WTC11 (cell line): ENCODE results near the gene ANXA11. TPM values are rescaled to one million over a fixed set of nuclear protein-coding genes. Genes with fewer than 3 reads are reported as not detected.
A peak's percentile ranks its signal among the peaks of the same experiment; 100 is the strongest.

Experiments used
- ATAC-seq: fragments of 200-7000 bp; cut with Tn5 transposase; 2 replicates; pipeline ENCODE4 v1.10.0; 2021; ENCODE audit warnings: mild to moderate bottlenecking, moderate library complexity
- CTCF ChIA-PET: fragments of 300-600 bp; sonication (Branson Sonifier 250); formaldehyde crosslinking; loops from one replicate; lab custom pipeline; 2021; ENCODE audit warnings: antibody characterized with exemption; lab: Charles Lee
- POLR2A ChIA-PET: fragments of 350-600 bp; sonication (Branson Sonifier 250); formaldehyde crosslinking; loops from one replicate; lab custom pipeline; 2021; ENCODE audit warnings: antibody characterized with exemption; lab: Charles Lee
- DNase-seq: peaks from one replicate; pipeline ENCODE4 v3.0.0; 2021; ENCODE audit warnings: low spot score
- H3K27ac Mint-ChIP-seq: 2 replicates; pipeline ENCODE4 v1.8.0; 2021; ENCODE audit warnings: mixed read lengths
- H3K27me3 Mint-ChIP-seq: 2 replicates; pipeline ENCODE4 v1.8.0; 2021; ENCODE audit warnings: low read depth, mild to moderate bottlenecking, moderate library complexity, mixed read lengths
- H3K36me3 Mint-ChIP-seq: 2 replicates; pipeline ENCODE4 v1.8.0; 2021; ENCODE audit warnings: mixed read lengths
- H3K4me1 Mint-ChIP-seq: 2 replicates; pipeline ENCODE4 v1.8.0; 2022; ENCODE audit warnings: mixed read lengths
- H3K4me3 Mint-ChIP-seq: 2 replicates; pipeline ENCODE4 v1.8.0; 2021; ENCODE audit warnings: mild to moderate bottlenecking, moderate library complexity, mixed read lengths
- H3K9me3 Mint-ChIP-seq: 2 replicates; pipeline ENCODE4 v1.8.0; 2021; ENCODE audit warnings: mixed read lengths
- CDX4 ChIP-seq: fragments of 250-450 bp; sonication (Bioruptor Pico); IDR thresholded peaks from 2 replicates; pipeline ENCODE4 v1.9.0; 2021; ENCODE audit warnings: moderate library complexity, mild to moderate bottlenecking, inconsistent platforms, borderline replicate concordance
- CTCF ChIP-seq: fragments of 200-600 bp; IDR thresholded peaks from 2 replicates; pipeline ENCODE4 v1.8.0; 2022; ENCODE audit warnings: antibody characterized with exemption
- ELF4 ChIP-seq: sonication (generic); formaldehyde crosslinking; IDR thresholded peaks from 2 replicates; pipeline ENCODE4 v1.8.1; 2022; ENCODE audit warnings: low read depth, mild to moderate bottlenecking, moderate library complexity, missing genetic modification reagents
- FOXJ3 ChIP-seq: sonication (generic); formaldehyde crosslinking; IDR thresholded peaks from 2 replicates; pipeline ENCODE4 v1.9.0; 2021; ENCODE audit warnings: missing genetic modification reagents, mild to moderate bottlenecking, borderline replicate concordance
- GABPB1 ChIP-seq: sonication (generic); formaldehyde crosslinking; IDR thresholded peaks from 2 replicates; pipeline ENCODE4 v1.8.1; 2023; ENCODE audit warnings: mild to moderate bottlenecking, missing genetic modification reagents
- IRF1 ChIP-seq: sonication (generic); formaldehyde crosslinking; IDR thresholded peaks from 2 replicates; pipeline ENCODE4 v1.8.0; 2023; ENCODE audit warnings: missing genetic modification reagents
- IRF2 ChIP-seq: sonication (generic); formaldehyde crosslinking; IDR thresholded peaks from 2 replicates; pipeline ENCODE4 v1.8.0; 2022; ENCODE audit warnings: low read depth, missing genetic modification reagents, borderline replicate concordance
- MYBL2 ChIP-seq: sonication (generic); formaldehyde crosslinking; IDR thresholded peaks from 2 replicates; pipeline ENCODE4 v1.8.1; 2023; ENCODE audit warnings: mild to moderate bottlenecking, moderate library complexity, missing genetic modification reagents
- NR1H2 ChIP-seq: sonication (generic); formaldehyde crosslinking; IDR thresholded peaks from 2 replicates; pipeline ENCODE4 v1.9.0; 2021; ENCODE audit warnings: mild to moderate bottlenecking, moderate library complexity, missing genetic modification reagents
- PREB ChIP-seq: sonication (generic); formaldehyde crosslinking; IDR thresholded peaks from 2 replicates; pipeline ENCODE4 v1.8.1; 2022; ENCODE audit warnings: mild to moderate bottlenecking, missing genetic modification reagents, moderate library complexity, borderline replicate concordance
- RELA ChIP-seq: sonication (generic); formaldehyde crosslinking; IDR thresholded peaks from 2 replicates; pipeline ENCODE4 v1.8.1; 2022; ENCODE audit warnings: missing genetic modification reagents, mild to moderate bottlenecking, borderline replicate concordance
- RORB ChIP-seq: fragments of 250-450 bp; sonication (Bioruptor Pico); IDR thresholded peaks from 2 replicates; pipeline ENCODE4 v1.9.0; 2021; ENCODE audit warnings: mild to moderate bottlenecking
- USF2 ChIP-seq: sonication (generic); formaldehyde crosslinking; IDR thresholded peaks from 2 replicates; pipeline ENCODE4 v1.8.1; 2023; ENCODE audit warnings: mild to moderate bottlenecking, missing genetic modification reagents, moderate library complexity
- ZNF219 ChIP-seq: sonication (generic); formaldehyde crosslinking; IDR thresholded peaks from 2 replicates; pipeline ENCODE4 v1.8.0; 2023; ENCODE audit warnings: missing genetic modification reagents, mild to moderate bottlenecking, borderline replicate concordance
- ZNF396 ChIP-seq: fragments of 250-450 bp; sonication (Bioruptor Pico); IDR thresholded peaks from 2 replicates; pipeline ENCODE4 v1.8.0; 2021; ENCODE audit warnings: mild to moderate bottlenecking, moderate library complexity, borderline replicate concordance
- total RNA-seq: library from RNA; stranded (reverse); gene quantifications from 3 replicates; pipeline ENCODE4 v1.2.3, GENCODE V29; 2021
- TF ChIP-seq, protein P1 (sequence below): sonication (generic); formaldehyde crosslinking; IDR thresholded peaks from 2 replicates; pipeline ENCODE4 v1.8.1; 2023; ENCODE audit warnings: mild to moderate bottlenecking, missing genetic modification reagents
- TF ChIP-seq, protein P2 (sequence below): sonication (generic); formaldehyde crosslinking; IDR thresholded peaks from 2 replicates; pipeline ENCODE4 v1.8.1; 2022; ENCODE audit warnings: low read depth, missing genetic modification reagents, borderline replicate concordance

Gene ANXA11
- total RNA-seq, 1 experiment from 2014 or later: 83.3 TPM

DNA sequence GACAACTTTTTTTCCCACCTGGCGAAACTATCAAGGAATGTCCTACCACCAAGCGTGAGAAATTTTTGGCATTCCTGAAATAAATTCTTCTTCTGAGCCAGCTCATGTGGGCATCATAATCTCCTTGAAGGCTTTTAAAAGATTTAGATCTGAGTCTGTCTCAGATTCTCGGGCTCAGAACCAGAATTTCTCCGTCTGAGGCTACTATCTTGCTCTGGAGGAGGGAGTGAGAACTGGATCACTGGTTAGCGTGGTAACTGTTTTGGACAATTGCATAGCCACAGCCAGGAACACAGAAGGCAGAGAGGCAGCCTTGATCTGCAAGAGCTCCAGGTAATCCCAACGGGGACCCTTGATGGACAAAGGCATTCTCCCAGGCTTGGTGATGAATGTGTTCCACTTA is 73.8 kb downstream of the ANXA11 start:
- peak overlapping the region; percentile 63 for H3K4me3 Mint-ChIP-seq
- no peak overlapping the region; the same call in 1 of the 2 replicates for H3K27ac Mint-ChIP-seq
- H3K9me3 Mint-ChIP-seq: no peaks in the 10 kb centered on the region
- ChIA-PET CTCF (interaction anchor here (0.9 to 4.8 kb wide), 7 partner anchors 13 to 152 kb away, joined by 3 to 31 read pairs (median 6); no protein-coding TSS in a partner anchor), POLR2A (interaction anchor here (1.5 kb wide), 1 partner anchor 52 kb away, joined by 3 read pairs; no protein-coding TSS in a partner anchor)
- ATAC-seq (peak; percentile 8; the same call in 1 of the 2 replicates), DNase-seq (no peak)
- peaks cover 31% of the 10 kb centered on the region for H3K27me3 Mint-ChIP-seq
- TF ChIP-seq ZNF396: no peak
- no peak for TF ChIP-seq ELF4 (CRISPR knock-in tag)
- peaks cover 21% of the 10 kb centered on the region for H3K4me1 Mint-ChIP-seq
- no peaks in the 10 kb centered on the region for H3K36me3 Mint-ChIP-seq

GRCh38 chr10:80126876-80127275 is 78.5 kb downstream of the ANXA11 start:
- ATAC-seq (peak; percentile 77), DNase-seq (peak; percentile 30)
- Mint-ChIP-seq H3K9me3 (no peaks in the 10 kb centered on the region), H3K27me3 (peaks cover 10% of the 10 kb centered on the region), H3K36me3 (no peaks in the 10 kb centered on the region), H3K4me3 (no peak overlapping the region), H3K27ac (peak overlapping the region; percentile 73; the same call in 1 of the 2 replicates), H3K4me1 (peaks cover 10% of the 10 kb centered on the region)
- ChIA-PET CTCF (interaction anchor here (1.5 kb wide), 1 partner anchor 17 kb away, joined by 3 read pairs; no protein-coding TSS in a partner anchor), POLR2A (interaction anchor here (0.7 kb wide), 1 partner anchor 1163 kb away, joined by 3 read pairs; no protein-coding TSS in a partner anchor)
- no peak for TF ChIP-seq FOXJ3
- no peak for TF ChIP-seq NR1H2 (CRISPR knock-in tag)
- TF ChIP-seq MYBL2 (CRISPR knock-in tag): no peak
- no peak for TF ChIP-seq RORB (CRISPR knock-in tag)
- TF ChIP-seq ZNF219 (CRISPR knock-in tag): no peak
- no peak for TF ChIP-seq PREB (CRISPR knock-in tag)
- no peak for TF ChIP-seq ZNF396
- no peak for TF ChIP-seq IRF2 (CRISPR knock-in tag)
- TF ChIP-seq, protein P1, sequence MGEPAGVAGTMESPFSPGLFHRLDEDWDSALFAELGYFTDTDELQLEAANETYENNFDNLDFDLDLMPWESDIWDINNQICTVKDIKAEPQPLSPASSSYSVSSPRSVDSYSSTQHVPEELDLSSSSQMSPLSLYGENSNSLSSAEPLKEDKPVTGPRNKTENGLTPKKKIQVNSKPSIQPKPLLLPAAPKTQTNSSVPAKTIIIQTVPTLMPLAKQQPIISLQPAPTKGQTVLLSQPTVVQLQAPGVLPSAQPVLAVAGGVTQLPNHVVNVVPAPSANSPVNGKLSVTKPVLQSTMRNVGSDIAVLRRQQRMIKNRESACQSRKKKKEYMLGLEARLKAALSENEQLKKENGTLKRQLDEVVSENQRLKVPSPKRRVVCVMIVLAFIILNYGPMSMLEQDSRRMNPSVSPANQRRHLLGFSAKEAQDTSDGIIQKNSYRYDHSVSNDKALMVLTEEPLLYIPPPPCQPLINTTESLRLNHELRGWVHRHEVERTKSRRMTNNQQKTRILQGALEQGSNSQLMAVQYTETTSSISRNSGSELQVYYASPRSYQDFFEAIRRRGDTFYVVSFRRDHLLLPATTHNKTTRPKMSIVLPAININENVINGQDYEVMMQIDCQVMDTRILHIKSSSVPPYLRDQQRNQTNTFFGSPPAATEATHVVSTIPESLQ (CRISPR knock-in tag): no peak
- no peak for TF ChIP-seq CTCF
- TF ChIP-seq USF2 (CRISPR knock-in tag): no peak
- TF ChIP-seq, protein P2, sequence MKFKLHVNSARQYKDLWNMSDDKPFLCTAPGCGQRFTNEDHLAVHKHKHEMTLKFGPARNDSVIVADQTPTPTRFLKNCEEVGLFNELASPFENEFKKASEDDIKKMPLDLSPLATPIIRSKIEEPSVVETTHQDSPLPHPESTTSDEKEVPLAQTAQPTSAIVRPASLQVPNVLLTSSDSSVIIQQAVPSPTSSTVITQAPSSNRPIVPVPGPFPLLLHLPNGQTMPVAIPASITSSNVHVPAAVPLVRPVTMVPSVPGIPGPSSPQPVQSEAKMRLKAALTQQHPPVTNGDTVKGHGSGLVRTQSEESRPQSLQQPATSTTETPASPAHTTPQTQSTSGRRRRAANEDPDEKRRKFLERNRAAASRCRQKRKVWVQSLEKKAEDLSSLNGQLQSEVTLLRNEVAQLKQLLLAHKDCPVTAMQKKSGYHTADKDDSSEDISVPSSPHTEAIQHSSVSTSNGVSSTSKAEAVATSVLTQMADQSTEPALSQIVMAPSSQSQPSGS (CRISPR knock-in tag): no peak
- TF ChIP-seq RELA (CRISPR knock-in tag): no peak
- TF ChIP-seq GABPB1 (CRISPR knock-in tag): no peak
- no peak for TF ChIP-seq IRF1 (CRISPR knock-in tag)
- TF ChIP-seq CDX4: no peak
